ENCODE data around the gene AMMECR1L.
"Not testable (repeated sequence)": the region's sequence is repeated elsewhere in the genome, so short reads cannot be mapped to it uniquely, and the experiment has no call there.

The AMMECR1L gene

DNA sequence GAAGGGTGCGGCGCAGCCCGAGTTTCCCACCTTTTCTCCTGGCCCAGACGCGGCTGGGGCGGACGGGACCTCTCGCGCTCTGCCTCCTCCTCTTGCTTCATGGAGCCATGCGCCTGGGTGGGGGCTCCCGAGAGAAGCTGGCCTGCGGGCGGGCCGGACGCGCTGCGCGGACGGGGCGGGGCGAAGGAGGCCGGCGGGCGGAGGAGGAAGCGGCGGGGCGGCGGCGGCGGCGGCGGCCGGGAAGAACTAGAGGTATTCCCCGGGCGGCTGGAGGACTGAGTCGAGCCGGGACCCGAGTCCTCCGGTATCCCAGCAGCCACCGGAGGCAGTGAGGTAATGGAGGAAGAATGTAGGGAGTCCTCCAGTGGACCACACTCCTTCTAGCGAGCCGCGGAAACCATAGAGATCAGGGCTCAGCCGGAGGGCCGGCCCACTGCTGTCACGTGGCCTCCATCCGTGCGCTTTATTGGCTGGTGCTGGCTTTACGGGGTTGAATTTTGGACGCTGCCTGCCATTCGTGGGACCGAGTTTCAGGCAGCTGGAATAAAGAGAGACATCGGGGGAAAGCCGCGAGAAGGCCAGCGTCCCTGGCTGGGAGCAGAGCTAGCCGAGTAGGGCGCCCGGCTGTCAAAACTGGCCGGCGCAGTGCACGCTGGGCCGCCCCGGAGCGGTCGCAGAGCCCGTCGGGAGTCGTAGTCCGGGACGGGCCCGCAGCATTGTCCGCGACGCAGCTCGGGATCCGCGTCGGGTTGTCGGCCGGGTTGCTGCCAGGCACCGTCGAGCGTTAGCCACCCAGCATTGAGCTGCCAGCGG lies at the start of gene AMMECR1L:
TSS of gene AMMECR1L (minus strand) at position 177 of the 813 bp plus-strand sequence. CDS start 11,722 bp downstream, outside the sequence.
- peak in 1 of 2 experiments; percentile 47 for DNase-seq

DNA sequence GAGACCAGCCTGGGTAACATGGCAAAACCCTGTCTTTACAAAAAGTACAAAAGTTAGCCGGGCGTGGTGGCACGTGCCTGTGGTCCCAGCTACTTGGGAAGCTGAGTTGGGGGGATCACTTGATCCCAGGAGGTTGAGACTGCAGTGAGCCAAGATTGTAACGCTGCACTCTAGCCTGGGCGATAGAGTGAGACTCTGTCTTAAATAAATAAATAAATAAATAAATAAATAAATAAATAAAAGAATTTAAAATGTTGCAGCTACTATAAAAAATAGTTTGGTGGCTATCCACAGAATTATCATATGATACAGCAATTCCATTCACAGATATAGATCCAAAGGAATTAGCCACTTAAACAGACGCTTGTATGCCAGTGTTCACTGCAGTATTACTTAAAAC lies 49.6 kb upstream of the AMMECR1L start:
- no peak for DNase-seq

DNA sequence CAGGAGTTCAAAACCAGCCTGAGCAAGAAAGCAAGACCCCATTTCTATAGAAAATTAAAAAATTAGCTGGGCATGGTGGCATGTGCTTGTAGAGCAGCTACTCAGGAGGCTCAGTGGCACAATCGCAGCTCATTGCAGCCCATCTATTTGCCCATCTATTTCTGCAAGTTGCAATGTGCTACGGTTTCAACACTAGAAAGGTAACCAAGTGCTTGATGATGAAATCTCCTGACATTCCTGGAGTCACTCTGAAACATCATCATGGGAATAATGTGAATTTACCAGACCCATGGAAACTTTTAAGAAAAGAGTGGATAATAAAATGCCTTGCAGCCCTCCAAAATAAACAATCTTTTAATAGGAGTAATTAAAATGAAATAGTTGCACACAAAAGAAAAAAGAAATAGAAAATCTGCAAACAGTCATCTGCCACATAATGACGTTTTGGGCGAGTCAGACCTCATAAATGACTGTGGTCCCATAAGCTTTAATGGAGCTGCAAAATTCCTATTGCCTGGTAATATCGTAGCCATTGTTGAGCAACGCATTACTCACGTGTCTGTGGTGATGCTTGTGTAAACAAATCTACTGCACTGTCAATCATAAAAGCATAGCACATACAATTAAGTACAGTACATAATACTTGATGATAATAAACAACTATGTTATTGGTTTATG lies 46.6 kb upstream of the AMMECR1L start:
- peak; percentile 37 to 41 for DNase-seq

DNA sequence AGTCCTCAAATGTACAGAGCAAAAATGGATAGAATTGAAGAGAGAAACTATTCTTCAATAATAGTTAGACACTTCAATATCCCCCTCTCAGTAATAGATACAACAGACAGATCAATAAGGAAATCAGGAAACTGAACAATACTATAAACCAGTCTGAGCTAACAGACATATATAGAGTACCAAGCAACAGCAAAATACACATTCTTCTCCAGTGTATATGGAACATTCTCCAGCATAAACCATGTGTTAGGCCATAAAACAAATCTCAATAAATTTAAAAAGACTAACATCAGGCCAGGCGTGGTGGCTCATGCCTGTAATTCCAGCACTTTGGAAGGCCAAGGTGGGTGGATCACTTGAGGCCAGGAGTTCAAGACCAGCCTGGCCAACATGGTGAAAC lies 43.7 kb upstream of the AMMECR1L start:
- DNase-seq, result no peak

DNA sequence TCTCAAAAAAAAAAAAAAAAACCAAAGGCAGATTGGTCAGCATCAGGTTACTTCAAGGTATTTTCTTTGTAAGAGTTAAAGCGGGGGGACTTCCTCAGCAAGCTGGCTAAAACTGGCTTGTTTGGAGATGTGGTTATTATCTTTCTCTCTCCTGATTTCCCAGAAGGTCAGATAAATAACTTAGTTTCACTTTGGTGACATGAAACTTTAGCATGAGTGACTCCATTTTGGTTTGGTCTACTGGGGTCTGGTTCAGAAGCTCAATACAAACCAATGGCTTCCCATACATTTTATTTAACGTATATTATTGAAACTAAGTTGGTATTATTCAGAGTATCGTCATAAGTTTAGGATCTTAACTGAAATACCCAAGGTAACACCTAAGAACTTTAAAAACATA lies 41.6 kb upstream of the AMMECR1L start:
- no peak for DNase-seq

DNA sequence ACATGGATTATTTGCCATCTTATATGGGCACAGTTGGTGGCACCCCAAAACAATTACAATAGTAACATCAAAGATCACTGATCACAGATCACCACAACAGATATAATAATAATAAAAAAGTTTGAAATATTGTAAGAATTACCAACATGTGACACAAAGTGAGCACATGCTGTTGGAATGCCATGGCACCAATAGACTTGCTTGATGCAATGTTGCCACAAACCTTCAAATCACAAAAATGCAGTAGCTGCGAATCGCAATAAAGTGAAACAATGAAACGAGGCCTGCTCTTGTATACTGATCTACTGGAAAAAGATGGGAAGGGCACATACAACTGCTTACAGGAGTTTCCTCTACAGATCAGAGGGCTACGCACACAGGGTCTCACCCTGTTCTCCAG lies 32.2 kb upstream of the AMMECR1L start:
- no peak for DNase-seq

DNA sequence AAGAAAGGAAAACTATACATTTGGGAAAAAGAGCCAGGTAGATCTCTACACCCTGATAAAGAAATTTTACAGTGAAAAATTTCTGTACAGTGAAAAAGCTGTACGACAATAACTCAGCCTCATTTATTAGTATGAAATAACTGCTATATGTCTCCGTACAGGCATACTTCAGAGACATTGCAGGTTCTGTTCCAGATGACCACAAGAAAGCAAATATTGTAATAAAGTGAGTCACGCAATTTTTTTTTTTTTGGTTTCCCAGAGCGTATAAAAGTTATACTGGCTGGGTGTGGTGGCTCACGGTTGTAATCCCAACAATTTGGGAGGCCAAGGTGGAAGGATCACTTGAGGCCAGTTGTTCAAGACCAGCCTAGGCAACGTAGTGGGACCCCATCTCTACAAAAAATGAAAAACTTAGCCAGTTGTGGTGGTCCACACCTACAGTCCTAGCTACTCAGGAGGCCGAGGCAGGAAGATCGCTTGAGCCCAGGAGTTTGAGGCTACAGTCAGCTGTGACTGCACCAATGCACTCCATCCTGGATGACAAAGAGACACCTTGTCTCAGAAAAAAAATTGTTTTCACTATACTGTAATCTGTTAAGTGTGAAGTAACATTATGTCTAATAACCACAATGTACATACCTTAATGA lies 28.2 kb upstream of the AMMECR1L start:
- DNase-seq, result no peak

DNA sequence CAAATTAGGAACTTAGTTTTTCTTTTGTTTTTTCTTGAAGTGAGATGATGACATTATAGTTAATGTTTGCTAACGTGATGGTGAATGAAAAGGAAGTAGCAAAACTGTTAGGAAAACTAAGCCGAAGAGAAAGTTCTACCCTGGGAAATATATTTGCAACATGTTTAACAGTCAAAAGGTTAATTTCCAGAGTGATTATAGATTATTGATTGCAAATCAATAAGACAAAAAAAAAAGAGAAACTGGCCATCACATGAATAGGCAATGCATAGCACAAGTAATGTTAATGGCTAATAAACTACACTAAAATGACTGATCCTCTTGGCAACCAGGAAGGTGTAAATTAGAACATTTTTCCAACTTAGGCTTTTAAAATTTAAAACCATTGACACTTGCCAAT lies 26.0 kb upstream of the AMMECR1L start:
- no peak for DNase-seq

DNA sequence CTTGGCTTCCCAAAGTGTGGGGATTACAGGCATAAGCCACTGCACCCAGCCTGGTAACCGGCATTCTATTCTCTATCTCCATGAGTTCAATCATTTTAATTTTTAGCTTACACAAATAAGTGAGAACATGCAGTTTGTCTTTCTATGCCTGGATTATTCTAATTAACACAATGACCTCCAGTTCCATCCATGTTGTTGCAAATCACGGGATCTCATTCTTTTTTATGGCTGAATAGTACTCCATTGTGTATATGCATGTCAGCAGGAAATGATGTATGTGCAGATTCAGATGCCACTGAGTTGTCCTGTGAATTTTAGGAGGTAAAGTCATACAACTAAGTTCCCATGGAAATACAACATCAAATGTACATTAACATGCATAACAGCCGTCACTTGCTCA lies 24.7 kb upstream of the AMMECR1L start:
- no peak for DNase-seq

DNA sequence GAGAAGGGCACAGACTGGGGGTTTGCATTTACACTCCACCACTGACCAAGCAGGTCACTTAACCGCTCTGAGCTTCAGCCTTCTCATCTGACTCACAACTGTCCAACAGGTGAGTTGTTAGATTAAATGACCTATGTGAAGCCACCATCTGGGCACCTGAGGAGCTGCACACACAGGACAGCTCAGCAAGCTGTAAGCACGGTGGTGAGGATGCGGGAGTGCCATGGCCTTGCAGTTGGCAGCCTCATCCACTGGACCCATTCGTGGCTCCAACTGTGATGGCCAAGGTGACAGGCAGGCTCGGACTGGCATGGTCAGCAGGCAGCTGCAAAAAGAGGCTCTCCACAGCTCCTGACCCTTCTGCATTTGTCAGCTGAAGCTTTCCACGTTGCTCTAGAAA lies 23.3 kb upstream of the AMMECR1L start:
- DNase-seq, result no peak

DNA sequence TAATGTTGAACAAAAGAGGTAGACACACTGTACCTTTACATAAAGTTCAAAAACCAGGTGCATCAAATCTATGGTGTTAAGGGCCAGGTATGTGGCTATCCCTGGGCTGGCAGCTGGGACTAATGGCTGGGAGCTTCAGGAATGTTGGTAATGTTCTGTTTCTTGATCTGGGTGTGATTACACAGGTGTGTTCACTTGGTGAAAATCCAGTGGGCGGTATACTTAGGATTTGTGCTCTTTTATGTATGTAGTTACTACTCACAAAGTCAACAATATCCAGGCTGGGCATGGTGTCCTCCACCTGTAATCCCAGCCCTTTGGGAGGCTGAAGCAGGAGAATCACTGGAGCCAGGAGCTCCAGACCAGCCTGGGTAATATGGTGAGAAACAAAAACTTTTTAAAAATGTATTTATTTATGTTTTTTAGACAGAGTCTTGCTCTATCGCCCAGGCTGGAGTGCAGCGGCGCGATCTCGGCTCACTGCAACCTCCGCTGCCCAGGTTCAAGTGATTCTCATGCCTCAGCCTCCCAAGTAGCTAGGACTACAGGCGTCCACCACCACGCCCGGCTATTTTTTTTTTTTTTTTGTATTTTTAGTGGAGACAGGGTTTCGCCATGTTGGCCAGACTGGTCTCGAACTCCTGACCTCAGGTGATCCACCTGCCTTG lies 22.1 kb upstream of the AMMECR1L start:
- not testable (repeated sequence) for DNase-seq

DNA sequence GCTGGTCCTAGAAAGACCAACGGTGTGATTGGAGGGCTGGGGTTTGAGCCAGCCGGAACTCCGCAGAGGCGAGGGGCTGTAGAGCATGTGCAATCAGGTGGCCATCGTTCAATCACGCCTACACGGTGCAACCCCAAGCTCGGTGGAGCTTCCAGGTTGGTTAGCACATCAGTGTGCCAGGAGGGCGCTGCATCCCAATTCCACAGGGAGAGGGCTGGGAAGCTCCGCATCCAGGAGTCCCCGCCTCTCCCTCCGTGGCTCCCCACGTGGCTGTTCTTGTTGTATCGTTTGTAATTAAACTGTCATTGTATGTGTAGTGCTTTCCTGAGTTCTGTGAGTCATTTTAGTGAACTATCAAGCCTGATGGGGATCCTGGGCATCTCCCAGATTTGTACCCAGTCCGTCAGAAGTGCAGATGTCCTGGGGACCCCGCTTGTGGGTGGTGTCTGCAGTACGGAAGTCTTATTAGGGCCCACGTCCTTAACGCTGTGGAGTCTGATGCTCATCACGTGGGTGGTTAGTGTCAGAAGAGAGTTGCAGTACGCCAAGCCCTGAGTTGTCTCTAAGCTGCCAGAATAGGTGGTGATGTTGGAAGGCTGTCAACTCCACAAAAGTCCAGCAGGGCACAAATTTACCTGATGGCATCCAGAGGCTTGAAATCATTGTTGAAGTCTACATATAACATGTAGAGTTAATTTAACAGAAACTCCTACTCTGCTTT lies 20.6 kb upstream of the AMMECR1L start:
- no peak for DNase-seq

DNA sequence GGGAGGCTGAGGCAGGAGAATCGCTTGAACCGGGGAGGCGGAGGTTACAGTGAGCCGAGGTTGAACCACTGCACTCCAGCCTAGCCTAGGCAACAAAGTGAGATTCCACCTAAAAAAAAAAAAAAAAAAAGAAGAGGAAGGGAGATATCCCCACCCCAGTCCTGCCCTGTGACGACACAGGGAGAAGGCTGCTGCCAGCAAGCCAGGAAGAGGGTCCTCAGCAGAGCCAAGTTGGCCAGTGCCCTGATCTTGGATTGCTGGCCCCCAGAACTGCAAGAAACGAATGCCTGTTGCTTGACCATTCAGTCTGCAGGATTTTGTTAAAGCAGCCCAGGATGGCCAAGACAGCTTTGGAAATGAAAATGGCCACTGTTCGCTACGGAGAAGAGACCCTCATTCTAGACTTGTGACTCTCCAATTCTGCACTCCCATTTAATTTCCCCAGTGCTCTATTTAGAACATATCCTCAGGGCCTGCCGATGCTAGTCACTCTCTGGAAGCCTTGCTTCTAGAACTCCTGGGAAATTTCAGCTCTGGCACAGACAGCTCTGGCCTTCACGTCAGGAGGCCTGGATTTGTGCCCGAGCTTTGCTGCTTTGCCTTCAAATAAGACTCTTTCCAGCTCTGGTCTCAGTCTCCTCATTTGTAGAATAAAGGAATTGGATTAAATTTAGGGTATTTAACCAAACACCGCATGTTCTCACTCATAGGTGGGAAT lies 15.7 kb upstream of the AMMECR1L start:
- no peak for DNase-seq

DNA sequence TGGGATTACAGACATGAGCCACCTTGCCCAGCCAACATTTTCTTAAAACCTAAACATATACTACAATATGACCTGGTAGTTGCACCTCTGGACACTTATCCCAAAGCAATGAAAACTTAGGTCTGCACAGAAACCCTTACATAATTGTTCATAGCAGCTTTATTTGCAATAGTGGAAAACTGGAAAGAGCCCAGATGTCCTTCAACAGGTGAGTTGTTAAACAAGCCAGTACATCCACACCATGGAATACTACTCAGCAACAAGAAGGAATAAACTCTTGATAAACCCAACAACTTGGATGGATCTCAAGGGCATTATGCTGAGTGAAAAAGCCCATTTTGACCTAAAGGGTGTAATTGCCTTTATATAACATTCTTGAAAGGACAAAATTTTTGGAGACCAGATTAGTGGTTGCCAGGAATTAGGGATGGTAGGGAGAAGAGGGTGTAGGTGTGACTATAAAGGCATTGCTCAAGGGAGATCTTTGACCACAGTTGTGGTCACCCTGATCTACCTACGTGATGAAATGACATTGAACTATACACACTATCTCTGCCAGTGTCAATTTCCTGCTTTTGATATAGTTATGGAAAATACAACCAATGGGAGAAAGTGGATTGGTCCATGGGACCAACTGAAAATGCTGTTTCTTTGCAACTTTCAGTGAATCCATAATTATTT lies 11.9 kb upstream of the AMMECR1L start:
- no peak for DNase-seq

DNA sequence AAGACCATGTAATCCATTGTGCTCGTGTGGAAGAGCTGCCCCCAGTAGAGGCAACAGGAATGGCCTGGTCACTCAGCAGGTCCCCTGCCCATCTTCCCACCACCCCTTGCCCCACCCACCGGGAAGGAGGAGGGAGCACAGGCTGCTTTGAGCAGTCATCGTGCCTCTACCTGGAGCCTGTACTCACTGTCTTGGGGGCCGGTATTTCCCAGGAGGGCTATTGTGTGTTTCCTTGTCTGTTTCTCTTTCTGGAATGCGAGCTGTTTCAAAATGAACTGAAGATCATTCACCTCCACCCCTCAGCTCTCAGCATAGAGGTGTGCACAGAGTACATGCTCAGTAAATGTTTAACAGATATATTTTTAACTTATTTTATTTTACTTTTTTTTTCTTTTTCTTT lies 7.7 kb upstream of the AMMECR1L start:
- no peak for DNase-seq

DNA sequence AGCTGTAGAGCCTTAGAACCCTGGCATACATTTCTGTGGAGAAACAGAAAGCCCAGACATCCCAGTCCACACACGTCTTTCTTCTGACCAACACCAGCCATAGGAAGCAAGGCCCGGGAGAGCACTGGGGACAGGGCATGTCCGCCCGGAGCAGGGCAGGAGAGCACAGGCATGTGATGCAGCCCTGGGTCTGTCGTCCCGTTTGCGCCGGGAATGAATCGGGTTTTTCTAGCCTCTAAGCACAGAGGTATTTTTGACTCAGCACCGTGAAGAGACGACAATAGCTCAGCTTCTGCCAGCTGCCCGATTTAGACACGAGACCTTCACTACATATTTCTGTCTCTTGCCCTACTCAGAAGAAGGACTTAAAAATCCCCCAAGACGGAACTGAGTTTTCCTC lies 7.3 kb upstream of the AMMECR1L start:
- no peak for DNase-seq

DNA sequence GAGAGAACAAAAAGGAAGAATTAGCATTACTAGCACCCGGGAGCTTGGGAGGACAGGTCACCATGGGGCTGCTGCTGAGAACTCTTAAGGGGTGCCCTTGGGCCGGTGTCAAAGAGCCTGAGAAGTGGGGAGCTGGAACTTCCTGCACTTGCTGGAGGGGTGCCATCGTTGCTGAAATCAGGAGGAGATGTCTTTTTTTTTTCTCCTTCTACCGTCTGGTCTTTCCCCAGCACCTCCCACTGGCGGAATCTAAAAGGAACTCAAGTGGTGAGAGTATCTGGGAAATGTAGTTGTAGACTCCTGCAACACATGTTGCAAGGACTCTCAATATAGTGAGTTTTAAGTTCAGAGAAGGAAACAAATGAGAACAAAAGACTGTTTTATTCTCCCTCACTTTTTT lies 6.1 kb upstream of the AMMECR1L start:
- no peak for DNase-seq

DNA sequence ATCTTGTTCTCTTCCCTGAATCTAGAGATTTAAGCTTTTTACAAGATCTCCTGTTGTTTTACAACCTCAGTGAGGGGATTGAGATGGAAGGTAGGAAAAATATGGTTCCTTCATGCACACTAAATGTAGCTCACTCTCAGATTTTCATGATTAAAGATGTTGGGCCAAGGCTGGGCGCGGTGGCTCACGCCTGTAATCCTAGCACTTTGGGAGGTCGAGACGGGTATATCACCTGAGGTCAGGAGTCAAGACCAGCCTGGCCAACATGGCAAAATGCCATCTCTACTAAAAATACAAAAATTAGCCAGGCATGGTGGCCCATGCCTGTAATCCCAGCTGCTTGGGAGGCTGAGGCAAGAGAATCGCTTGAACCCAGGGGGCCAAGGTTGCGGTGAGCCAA lies 5.0 kb upstream of the AMMECR1L start:
- DNase-seq, result not testable (repeated sequence)

DNA sequence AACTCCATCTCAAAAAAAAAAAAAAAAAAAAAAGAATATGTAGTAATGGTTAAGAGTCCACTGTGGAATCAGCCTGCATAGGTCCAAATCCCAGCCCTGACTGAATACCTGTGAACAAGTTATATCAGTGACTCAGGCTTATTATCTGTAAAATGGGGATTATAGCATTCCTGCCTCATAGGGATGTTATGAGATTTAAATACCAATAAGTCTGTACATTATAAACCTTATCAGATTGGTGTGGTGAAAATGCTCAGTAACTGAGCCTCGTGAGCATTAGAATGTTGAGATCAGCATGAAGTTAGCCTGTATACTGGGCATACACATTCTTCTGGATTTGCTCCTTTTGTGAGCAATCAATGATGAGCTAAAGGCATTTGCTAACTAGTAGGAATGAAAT lies 3.0 kb upstream of the AMMECR1L start:
- no peak for DNase-seq

DNA sequence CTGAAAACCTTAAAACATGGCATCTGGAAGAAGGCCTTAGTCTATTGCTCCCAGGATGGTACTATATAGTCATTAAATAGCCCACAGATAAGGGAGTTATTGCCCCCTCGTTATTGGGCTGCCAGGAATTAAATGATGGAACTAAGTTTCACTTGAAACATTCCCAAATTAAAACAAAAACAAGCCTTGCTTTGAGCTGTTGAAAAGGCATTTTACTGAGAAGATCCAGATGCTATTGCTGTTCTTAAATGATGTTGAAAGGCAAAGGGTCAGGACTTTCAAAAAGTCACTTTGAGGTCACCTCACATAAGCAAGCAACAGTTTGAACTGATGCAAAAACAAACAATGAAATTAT lies 2.0 kb upstream of the AMMECR1L start:
- DNase-seq, result no peak

DNA sequence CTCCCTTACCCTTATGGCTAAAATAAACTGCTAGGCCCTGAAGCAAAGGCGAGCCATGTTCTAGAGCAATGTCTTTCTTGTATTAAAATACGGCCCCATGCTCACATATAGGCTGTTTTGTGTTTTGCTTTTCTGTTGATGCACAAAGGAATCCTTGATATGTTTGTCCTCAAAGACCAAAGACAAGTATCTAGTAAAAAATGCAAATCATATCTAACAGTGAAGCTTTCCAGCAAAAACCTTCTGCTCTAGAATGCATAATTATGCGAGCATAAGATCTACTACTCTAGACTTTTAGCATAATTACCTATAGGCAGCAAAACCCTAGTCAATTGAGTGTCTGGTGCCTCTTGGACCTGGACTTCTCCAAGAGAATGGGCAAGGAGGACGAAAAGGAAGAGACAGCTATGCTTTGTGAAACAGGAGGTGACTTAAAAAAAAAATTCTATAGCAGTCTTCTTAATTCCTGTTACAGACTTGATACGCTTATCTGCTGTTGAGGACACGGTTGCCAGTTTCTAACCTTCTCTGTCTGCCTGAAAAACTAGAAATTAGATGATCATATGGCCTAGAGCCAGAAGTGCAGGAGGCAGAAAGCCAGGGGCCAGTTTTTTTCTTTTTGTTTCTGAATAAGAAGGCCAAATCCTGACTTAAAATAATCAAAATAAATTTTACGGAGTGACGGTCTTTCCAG lies 1.5 kb upstream of the AMMECR1L start:
- DNase-seq, result no peak
